HepG2 (cell line): ENCODE measurements around the gene RNF208. TPM values are rescaled to one million over a fixed set of nuclear protein-coding genes. Genes with fewer than 3 reads are reported as not detected.

Experiments
- HINFP ChIP-seq: sonication (generic); formaldehyde crosslinking; IDR thresholded peaks from 2 replicates; pipeline ENCODE4 v1.4.0; 2020; ENCODE audit warnings: low read depth, mild to moderate bottlenecking, missing genetic modification reagents
- RBM22 ChIP-seq: fragments of 200-400 bp; formaldehyde crosslinking; optimal IDR thresholded peaks from 2 replicates; pipeline ENCODE3; 2017; ENCODE audit warnings: mild to moderate bottlenecking, low read length, moderate library complexity
- RFX1 ChIP-seq: fragments of 450-650 bp; IDR thresholded peaks from 2 replicates; pipeline ENCODE4 v1.6.1; 2017
- SAFB2 ChIP-seq: sonication (generic); formaldehyde crosslinking; IDR thresholded peaks from 2 replicates; pipeline ENCODE4 v1.5.1; 2020; ENCODE audit warnings: missing genetic modification reagents, low read depth, mild to moderate bottlenecking, borderline replicate concordance
- SCMH1 ChIP-seq: sonication (generic); formaldehyde crosslinking; IDR thresholded peaks from 2 replicates; pipeline ENCODE4 v1.9.0; 2021; ENCODE audit warnings: missing genetic modification reagents, mild to moderate bottlenecking, borderline replicate concordance
- TBX2 ChIP-seq: sonication (generic); formaldehyde crosslinking; IDR thresholded peaks from 2 replicates; pipeline ENCODE4 v1.5.0; 2020; ENCODE audit warnings: missing genetic modification reagents, mild to moderate bottlenecking, borderline replicate concordance
- ZBTB7B ChIP-seq: sonication (generic); formaldehyde crosslinking; IDR thresholded peaks from 2 replicates; pipeline ENCODE4 v1.4.0; 2020; ENCODE audit warnings: missing genetic modification reagents
- ZNF329 ChIP-seq: sonication (generic); formaldehyde crosslinking; IDR thresholded peaks from 2 replicates; pipeline ENCODE4 v1.9.0; 2021; ENCODE audit warnings: low read depth, mild to moderate bottlenecking, missing genetic modification reagents
- ZNF407 ChIP-seq: sonication (generic); formaldehyde crosslinking; IDR thresholded peaks from one replicate; pipeline ENCODE4 v1.5.1; 2020; ENCODE audit warnings: mild to moderate bottlenecking, missing genetic modification reagents; ENCODE audit errors: not compliant biosample characterization
- polyA plus RNA-seq, 8 experiments: library from polyadenylated mRNA; depleted of rRNA in 3 of 8; stranded (reverse) in 7 of 8; unstranded in 1 of 8; fragments of >200 nt; fragmentation: Illumina TruSeq in 4 of 8; extraction: Trizol in 4 of 8; gene quantifications; 2 replicates each; pipeline versions ENCODE4 v1.2.1 to v1.2.3, GENCODE V29; 2011 to 2016; ENCODE audit warnings: low read depth in 4 of 8, missing spikeins in 1 of 8, mixed read lengths in 1 of 8; ENCODE audit not compliant: insufficient read depth in 1 of 8
- total RNA-seq, 5 experiments: library from RNA; depleted of rRNA; stranded (reverse); fragments of >200 nt; fragmentation: Illumina TruSeq; extraction: Trizol; gene quantifications; 2 replicates each; pipeline ENCODE4 v1.2.3, GENCODE V29; 2016; ENCODE audit warnings: low read depth in 1 of 5
- TF ChIP-seq, protein P1 (sequence below): sonication (generic); formaldehyde crosslinking; conservative IDR thresholded peaks from 2 replicates; pipeline ENCODE4 v1.4.0; 2020; ENCODE audit warnings: missing genetic modification reagents
- TF ChIP-seq, protein P2 (sequence below): sonication (generic); formaldehyde crosslinking; IDR thresholded peaks from 2 replicates; pipeline ENCODE4 v1.9.0; 2021; ENCODE audit warnings: mild to moderate bottlenecking, missing genetic modification reagents

The RNF208 gene
- total and polyA plus RNA-seq, 2 of the 13 experiments (the other 11 are each of a cell fraction or from before 2014, with no cell fraction given), result 1.6 to 2.1 TPM

GRCh38 chr9:137255448-137256114 lies 33.5 kb upstream of the RNF208 start (continued):
- TF ChIP-seq ZNF407 (CRISPR knock-in tag) (no peak), HINFP (peak; percentile 95), ZNF329 (CRISPR knock-in tag) (no peak), RFX1 (no peak), SCMH1 (CRISPR knock-in tag) (no peak), SAFB2 (CRISPR knock-in tag) (no peak), ZBTB7B (CRISPR knock-in tag) (no peak), RBM22 (no peak), TBX2 (CRISPR knock-in tag) (peak; percentile 30; the same call in 1 of the 2 replicates)
- TF ChIP-seq, protein P1, sequence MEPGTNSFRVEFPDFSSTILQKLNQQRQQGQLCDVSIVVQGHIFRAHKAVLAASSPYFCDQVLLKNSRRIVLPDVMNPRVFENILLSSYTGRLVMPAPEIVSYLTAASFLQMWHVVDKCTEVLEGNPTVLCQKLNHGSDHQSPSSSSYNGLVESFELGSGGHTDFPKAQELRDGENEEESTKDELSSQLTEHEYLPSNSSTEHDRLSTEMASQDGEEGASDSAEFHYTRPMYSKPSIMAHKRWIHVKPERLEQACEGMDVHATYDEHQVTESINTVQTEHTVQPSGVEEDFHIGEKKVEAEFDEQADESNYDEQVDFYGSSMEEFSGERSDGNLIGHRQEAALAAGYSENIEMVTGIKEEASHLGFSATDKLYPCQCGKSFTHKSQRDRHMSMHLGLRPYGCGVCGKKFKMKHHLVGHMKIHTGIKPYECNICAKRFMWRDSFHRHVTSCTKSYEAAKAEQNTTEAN, result peak; percentile 11; the same call in 1 of the 2 replicates
- TF ChIP-seq, protein P2, sequence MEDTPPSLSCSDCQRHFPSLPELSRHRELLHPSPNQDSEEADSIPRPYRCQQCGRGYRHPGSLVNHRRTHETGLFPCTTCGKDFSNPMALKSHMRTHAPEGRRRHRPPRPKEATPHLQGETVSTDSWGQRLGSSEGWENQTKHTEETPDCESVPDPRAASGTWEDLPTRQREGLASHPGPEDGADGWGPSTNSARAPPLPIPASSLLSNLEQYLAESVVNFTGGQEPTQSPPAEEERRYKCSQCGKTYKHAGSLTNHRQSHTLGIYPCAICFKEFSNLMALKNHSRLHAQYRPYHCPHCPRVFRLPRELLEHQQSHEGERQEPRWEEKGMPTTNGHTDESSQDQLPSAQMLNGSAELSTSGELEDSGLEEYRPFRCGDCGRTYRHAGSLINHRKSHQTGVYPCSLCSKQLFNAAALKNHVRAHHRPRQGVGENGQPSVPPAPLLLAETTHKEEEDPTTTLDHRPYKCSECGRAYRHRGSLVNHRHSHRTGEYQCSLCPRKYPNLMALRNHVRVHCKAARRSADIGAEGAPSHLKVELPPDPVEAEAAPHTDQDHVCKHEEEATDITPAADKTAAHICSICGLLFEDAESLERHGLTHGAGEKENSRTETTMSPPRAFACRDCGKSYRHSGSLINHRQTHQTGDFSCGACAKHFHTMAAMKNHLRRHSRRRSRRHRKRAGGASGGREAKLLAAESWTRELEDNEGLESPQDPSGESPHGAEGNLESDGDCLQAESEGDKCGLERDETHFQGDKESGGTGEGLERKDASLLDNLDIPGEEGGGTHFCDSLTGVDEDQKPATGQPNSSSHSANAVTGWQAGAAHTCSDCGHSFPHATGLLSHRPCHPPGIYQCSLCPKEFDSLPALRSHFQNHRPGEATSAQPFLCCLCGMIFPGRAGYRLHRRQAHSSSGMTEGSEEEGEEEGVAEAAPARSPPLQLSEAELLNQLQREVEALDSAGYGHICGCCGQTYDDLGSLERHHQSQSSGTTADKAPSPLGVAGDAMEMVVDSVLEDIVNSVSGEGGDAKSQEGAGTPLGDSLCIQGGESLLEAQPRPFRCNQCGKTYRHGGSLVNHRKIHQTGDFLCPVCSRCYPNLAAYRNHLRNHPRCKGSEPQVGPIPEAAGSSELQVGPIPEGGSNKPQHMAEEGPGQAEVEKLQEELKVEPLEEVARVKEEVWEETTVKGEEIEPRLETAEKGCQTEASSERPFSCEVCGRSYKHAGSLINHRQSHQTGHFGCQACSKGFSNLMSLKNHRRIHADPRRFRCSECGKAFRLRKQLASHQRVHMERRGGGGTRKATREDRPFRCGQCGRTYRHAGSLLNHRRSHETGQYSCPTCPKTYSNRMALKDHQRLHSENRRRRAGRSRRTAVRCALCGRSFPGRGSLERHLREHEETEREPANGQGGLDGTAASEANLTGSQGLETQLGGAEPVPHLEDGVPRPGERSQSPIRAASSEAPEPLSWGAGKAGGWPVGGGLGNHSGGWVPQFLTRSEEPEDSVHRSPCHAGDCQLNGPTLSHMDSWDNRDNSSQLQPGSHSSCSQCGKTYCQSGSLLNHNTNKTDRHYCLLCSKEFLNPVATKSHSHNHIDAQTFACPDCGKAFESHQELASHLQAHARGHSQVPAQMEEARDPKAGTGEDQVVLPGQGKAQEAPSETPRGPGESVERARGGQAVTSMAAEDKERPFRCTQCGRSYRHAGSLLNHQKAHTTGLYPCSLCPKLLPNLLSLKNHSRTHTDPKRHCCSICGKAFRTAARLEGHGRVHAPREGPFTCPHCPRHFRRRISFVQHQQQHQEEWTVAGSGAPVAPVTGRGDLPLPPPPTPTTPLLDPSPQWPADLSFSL (CRISPR knock-in tag), result no peak
